WTC11 (cell line): Measurements from ENCODE around the gene VWA8. TPM values are rescaled to one million over a fixed set of nuclear protein-coding genes. Genes with fewer than 3 reads are reported as not detected.

Source experiments
- ATAC-seq: fragments of 200-7000 bp; cut with Tn5 transposase; 2 replicates; pipeline ENCODE4 v1.10.0; 2021; ENCODE audit warnings: mild to moderate bottlenecking, moderate library complexity
- CTCF ChIA-PET: fragments of 300-600 bp; sonication (Branson Sonifier 250); formaldehyde crosslinking; loops from one replicate; lab custom pipeline; 2021; ENCODE audit warnings: antibody characterized with exemption; lab: Charles Lee
- POLR2A ChIA-PET: fragments of 350-600 bp; sonication (Branson Sonifier 250); formaldehyde crosslinking; loops from one replicate; lab custom pipeline; 2021; ENCODE audit warnings: antibody characterized with exemption; lab: Charles Lee
- DNase-seq: peaks from one replicate; pipeline ENCODE4 v3.0.0; 2021; ENCODE audit warnings: low spot score
- H3K27ac Mint-ChIP-seq: 2 replicates; pipeline ENCODE4 v1.8.0; 2021; ENCODE audit warnings: mixed read lengths
- H3K27me3 Mint-ChIP-seq: 2 replicates; pipeline ENCODE4 v1.8.0; 2021; ENCODE audit warnings: low read depth, mild to moderate bottlenecking, moderate library complexity, mixed read lengths
- H3K36me3 Mint-ChIP-seq: 2 replicates; pipeline ENCODE4 v1.8.0; 2021; ENCODE audit warnings: mixed read lengths
- H3K4me1 Mint-ChIP-seq: 2 replicates; pipeline ENCODE4 v1.8.0; 2022; ENCODE audit warnings: mixed read lengths
- H3K4me3 Mint-ChIP-seq: 2 replicates; pipeline ENCODE4 v1.8.0; 2021; ENCODE audit warnings: mild to moderate bottlenecking, moderate library complexity, mixed read lengths
- H3K9me3 Mint-ChIP-seq: 2 replicates; pipeline ENCODE4 v1.8.0; 2021; ENCODE audit warnings: mixed read lengths
- ARID4B ChIP-seq: sonication (generic); formaldehyde crosslinking; IDR thresholded peaks from 2 replicates; pipeline ENCODE4 v1.8.0; 2023; ENCODE audit warnings: missing genetic modification reagents, mild to moderate bottlenecking, borderline replicate concordance
- ATF6 ChIP-seq: sonication (generic); formaldehyde crosslinking; IDR thresholded peaks from 2 replicates; pipeline ENCODE4 v1.8.1; 2023; ENCODE audit warnings: mild to moderate bottlenecking, missing genetic modification reagents
- ETV6 ChIP-seq: sonication (generic); formaldehyde crosslinking; IDR thresholded peaks from 2 replicates; pipeline ENCODE4 v1.8.1; 2022; ENCODE audit warnings: mild to moderate bottlenecking, missing genetic modification reagents
- FOXJ3 ChIP-seq: sonication (generic); formaldehyde crosslinking; IDR thresholded peaks from 2 replicates; pipeline ENCODE4 v1.9.0; 2021; ENCODE audit warnings: missing genetic modification reagents, mild to moderate bottlenecking, borderline replicate concordance
- IRF2 ChIP-seq: sonication (generic); formaldehyde crosslinking; IDR thresholded peaks from 2 replicates; pipeline ENCODE4 v1.8.0; 2022; ENCODE audit warnings: low read depth, missing genetic modification reagents, borderline replicate concordance
- NFE2L1 ChIP-seq: sonication (generic); formaldehyde crosslinking; IDR thresholded peaks from 2 replicates; pipeline ENCODE4 v1.8.1; 2023; ENCODE audit warnings: missing genetic modification reagents
- NFYB ChIP-seq: sonication (generic); formaldehyde crosslinking; conservative IDR thresholded peaks from 2 replicates; pipeline ENCODE4 v1.8.0; 2022; ENCODE audit warnings: low read depth, missing genetic modification reagents
- NR3C1 ChIP-seq: sonication (generic); formaldehyde crosslinking; conservative IDR thresholded peaks from 2 replicates; pipeline ENCODE4 v1.8.1; 2023; ENCODE audit warnings: low read depth, mild to moderate bottlenecking, missing genetic modification reagents
- RELA ChIP-seq: sonication (generic); formaldehyde crosslinking; IDR thresholded peaks from 2 replicates; pipeline ENCODE4 v1.8.1; 2022; ENCODE audit warnings: missing genetic modification reagents, mild to moderate bottlenecking, borderline replicate concordance
- SOX15 ChIP-seq: fragments of 250-450 bp; sonication (Bioruptor Pico); IDR thresholded peaks from 2 replicates; pipeline ENCODE4 v1.9.0; 2021; ENCODE audit warnings: mild to moderate bottlenecking
- SP1 ChIP-seq: sonication (generic); formaldehyde crosslinking; conservative IDR thresholded peaks from 2 replicates; pipeline ENCODE4 v1.8.1; 2022; ENCODE audit warnings: missing genetic modification reagents
- STAT6 ChIP-seq: sonication (generic); formaldehyde crosslinking; conservative IDR thresholded peaks from 2 replicates; pipeline ENCODE4 v1.8.1; 2023; ENCODE audit warnings: mild to moderate bottlenecking, low read depth, missing genetic modification reagents, moderate library complexity
- TCF7 ChIP-seq: sonication (generic); formaldehyde crosslinking; IDR thresholded peaks from 2 replicates; pipeline ENCODE4 v1.8.0; 2022; ENCODE audit warnings: mild to moderate bottlenecking, low read depth, missing genetic modification reagents, moderate library complexity
- USF1 ChIP-seq: sonication (generic); formaldehyde crosslinking; IDR thresholded peaks from 2 replicates; pipeline ENCODE4 v1.8.0; 2022; ENCODE audit warnings: mild to moderate bottlenecking, missing genetic modification reagents
- ZMAT4 ChIP-seq: fragments of 250-450 bp; sonication (Bioruptor Pico); IDR thresholded peaks from 2 replicates; pipeline ENCODE4 v1.9.0; 2021; ENCODE audit warnings: mild to moderate bottlenecking
- ZNF425 ChIP-seq: fragments of 250-450 bp; sonication (Bioruptor Pico); conservative IDR thresholded peaks from 2 replicates; pipeline ENCODE4 v1.9.0; 2021; ENCODE audit warnings: mild to moderate bottlenecking
- total RNA-seq: library from RNA; stranded (reverse); gene quantifications from 3 replicates; pipeline ENCODE4 v1.2.3, GENCODE V29; 2021
- TF ChIP-seq, protein P1 (sequence below): fragments of 250-450 bp; sonication (Bioruptor Pico); IDR thresholded peaks from 2 replicates; pipeline ENCODE4 v2.1.2; 2022; ENCODE audit warnings: mild to moderate bottlenecking, moderate library complexity
- TF ChIP-seq, protein P2 (sequence below): sonication (generic); formaldehyde crosslinking; IDR thresholded peaks from 2 replicates; pipeline ENCODE4 v1.8.1; 2022; ENCODE audit warnings: missing genetic modification reagents, borderline replicate concordance
- TF ChIP-seq, protein P3 (sequence below): sonication (generic); formaldehyde crosslinking; IDR thresholded peaks from 2 replicates; pipeline ENCODE4 v1.8.1; 2023; ENCODE audit warnings: mild to moderate bottlenecking, missing genetic modification reagents

The VWA8 gene
- total RNA-seq, 1 experiment from 2014 or later = 19.9 TPM

GRCh38 chr13:41971848-41972247 is 10.9 kb upstream of the VWA8 start:
- DNase-seq = no peak
- ChIA-PET CTCF (interaction anchor here (1.6 kb wide), 1 partner anchor 99 kb away, joined by 3 read pairs; no protein-coding TSS in a partner anchor), POLR2A (no interaction called here)
- no peaks in the 10 kb centered on the region for H3K9me3 Mint-ChIP-seq
- no peak overlapping the region for H3K27ac Mint-ChIP-seq
- ATAC-seq = no peak
- no peak overlapping the region for H3K4me3 Mint-ChIP-seq
- peaks cover 21% of the 10 kb centered on the region for H3K4me1 Mint-ChIP-seq
- no peaks in the 10 kb centered on the region for H3K27me3 Mint-ChIP-seq
- no peaks in the 10 kb centered on the region for H3K36me3 Mint-ChIP-seq
- TF ChIP-seq SP1 (no peak), ZNF425 (CRISPR knock-in tag) (no peak), NR3C1 (no peak), SOX15 (CRISPR knock-in tag) (no peak), ETV6 (CRISPR knock-in tag) (no peak), ZMAT4 (CRISPR knock-in tag) (no peak), NFYB (CRISPR knock-in tag) (no peak), IRF2 (CRISPR knock-in tag) (no peak), FOXJ3 (CRISPR knock-in tag) (no peak), NFE2L1 (CRISPR knock-in tag) (no peak), ARID4B (no peak), STAT6 (CRISPR knock-in tag) (no peak), RELA (no peak), USF1 (CRISPR knock-in tag) (no peak), ATF6 (CRISPR knock-in tag) (no peak), TCF7 (no peak)
- TF ChIP-seq, protein P1, sequence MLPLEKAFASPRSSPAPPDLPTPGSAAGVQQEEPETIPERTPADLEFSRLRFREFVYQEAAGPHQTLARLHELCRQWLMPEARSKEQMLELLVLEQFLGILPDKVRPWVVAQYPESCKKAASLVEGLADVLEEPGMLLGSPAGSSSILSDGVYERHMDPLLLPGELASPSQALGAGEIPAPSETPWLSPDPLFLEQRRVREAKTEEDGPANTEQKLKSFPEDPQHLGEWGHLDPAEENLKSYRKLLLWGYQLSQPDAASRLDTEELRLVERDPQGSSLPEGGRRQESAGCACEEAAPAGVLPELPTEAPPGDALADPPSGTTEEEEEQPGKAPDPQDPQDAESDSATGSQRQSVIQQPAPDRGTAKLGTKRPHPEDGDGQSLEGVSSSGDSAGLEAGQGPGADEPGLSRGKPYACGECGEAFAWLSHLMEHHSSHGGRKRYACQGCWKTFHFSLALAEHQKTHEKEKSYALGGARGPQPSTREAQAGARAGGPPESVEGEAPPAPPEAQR (CRISPR knock-in tag) = no peak
- TF ChIP-seq, protein P2, sequence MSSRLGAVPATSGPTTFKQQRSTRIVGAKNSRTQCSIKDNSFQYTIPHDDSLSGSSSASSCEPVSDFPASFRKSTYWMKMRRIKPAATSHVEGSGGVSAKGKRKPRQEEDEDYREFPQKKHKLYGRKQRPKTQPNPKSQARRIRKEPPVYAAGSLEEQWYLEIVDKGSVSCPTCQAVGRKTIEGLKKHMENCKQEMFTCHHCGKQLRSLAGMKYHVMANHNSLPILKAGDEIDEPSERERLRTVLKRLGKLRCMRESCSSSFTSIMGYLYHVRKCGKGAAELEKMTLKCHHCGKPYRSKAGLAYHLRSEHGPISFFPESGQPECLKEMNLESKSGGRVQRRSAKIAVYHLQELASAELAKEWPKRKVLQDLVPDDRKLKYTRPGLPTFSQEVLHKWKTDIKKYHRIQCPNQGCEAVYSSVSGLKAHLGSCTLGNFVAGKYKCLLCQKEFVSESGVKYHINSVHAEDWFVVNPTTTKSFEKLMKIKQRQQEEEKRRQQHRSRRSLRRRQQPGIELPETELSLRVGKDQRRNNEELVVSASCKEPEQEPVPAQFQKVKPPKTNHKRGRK (CRISPR knock-in tag) = no peak
- TF ChIP-seq, protein P3, sequence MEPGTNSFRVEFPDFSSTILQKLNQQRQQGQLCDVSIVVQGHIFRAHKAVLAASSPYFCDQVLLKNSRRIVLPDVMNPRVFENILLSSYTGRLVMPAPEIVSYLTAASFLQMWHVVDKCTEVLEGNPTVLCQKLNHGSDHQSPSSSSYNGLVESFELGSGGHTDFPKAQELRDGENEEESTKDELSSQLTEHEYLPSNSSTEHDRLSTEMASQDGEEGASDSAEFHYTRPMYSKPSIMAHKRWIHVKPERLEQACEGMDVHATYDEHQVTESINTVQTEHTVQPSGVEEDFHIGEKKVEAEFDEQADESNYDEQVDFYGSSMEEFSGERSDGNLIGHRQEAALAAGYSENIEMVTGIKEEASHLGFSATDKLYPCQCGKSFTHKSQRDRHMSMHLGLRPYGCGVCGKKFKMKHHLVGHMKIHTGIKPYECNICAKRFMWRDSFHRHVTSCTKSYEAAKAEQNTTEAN = no peak
